GM12865 (cell line): ENCODE results near the gene NAA60.

ENCODE experiments used
- DNase-seq: peaks from one replicate; pipeline ENCODE4 v3.0.0; 2010; ENCODE audit warnings: low read depth
- H3K4me3 ChIP-seq: 2 replicates; pipeline ENCODE4 v1.5.1; 2011; ENCODE audit warnings: mild to moderate bottlenecking, low read depth, low read length, control low read depth
- TF ChIP-seq, protein P1 (sequence below): IDR thresholded peaks from 2 replicates; pipeline ENCODE4 v1.5.1; 2011; ENCODE audit warnings: low read length, control low read depth, low read depth, inconsistent platforms; ENCODE audit not compliant: insufficient read depth; ENCODE audit errors: missing control alignments

Gene NAA60

DNA sequence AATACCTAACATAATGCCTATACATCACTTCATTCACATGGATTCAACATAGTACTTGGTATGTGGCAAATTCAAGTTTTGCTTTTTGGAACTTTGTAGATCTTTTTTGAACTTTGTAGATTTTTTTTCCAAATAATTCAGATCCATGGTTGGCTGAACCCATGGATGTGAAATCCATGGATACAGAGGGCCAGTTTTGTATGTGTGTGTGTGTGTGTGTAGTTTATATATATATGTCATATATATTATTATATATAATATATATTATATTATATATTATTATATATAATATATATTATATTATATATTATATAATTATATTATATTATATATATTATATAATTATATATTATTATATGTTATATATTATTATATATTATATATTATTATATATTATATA is 85.7 kb downstream of the NAA60 start:
- DNase-seq = no peak
- TF ChIP-seq, protein P1, sequence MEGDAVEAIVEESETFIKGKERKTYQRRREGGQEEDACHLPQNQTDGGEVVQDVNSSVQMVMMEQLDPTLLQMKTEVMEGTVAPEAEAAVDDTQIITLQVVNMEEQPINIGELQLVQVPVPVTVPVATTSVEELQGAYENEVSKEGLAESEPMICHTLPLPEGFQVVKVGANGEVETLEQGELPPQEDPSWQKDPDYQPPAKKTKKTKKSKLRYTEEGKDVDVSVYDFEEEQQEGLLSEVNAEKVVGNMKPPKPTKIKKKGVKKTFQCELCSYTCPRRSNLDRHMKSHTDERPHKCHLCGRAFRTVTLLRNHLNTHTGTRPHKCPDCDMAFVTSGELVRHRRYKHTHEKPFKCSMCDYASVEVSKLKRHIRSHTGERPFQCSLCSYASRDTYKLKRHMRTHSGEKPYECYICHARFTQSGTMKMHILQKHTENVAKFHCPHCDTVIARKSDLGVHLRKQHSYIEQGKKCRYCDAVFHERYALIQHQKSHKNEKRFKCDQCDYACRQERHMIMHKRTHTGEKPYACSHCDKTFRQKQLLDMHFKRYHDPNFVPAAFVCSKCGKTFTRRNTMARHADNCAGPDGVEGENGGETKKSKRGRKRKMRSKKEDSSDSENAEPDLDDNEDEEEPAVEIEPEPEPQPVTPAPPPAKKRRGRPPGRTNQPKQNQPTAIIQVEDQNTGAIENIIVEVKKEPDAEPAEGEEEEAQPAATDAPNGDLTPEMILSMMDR = no peak
- H3K4me3 ChIP-seq = no peak overlapping the region

DNA sequence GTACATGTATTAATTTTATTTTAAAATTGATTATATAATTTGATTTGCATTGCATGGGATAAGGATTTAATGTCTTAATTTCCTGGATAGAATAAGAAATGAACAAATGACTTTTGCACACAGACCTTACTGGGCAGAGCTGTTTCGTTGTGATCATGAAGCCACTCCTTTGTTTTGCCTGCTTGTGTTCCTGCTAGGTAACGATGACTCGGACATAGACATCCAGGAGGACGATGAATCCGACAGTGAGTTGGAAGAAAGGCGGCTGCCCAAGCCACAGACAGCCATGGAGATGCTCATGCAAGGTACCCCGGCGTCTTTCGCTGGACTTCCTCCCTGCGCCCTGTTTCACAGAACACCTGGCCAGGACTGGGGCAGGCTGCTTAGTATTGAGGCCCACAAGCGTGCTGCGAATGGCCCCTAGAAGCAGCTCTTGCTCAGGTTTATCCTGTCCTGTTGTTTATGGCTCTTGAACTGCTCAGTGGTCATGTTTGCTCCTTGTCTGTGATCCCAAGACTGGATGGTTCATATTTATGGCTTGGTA is 87.0 kb downstream of the NAA60 start:
- TF ChIP-seq, protein P1 = no peak
- no peak overlapping the region for H3K4me3 ChIP-seq
- no peak for DNase-seq

DNA sequence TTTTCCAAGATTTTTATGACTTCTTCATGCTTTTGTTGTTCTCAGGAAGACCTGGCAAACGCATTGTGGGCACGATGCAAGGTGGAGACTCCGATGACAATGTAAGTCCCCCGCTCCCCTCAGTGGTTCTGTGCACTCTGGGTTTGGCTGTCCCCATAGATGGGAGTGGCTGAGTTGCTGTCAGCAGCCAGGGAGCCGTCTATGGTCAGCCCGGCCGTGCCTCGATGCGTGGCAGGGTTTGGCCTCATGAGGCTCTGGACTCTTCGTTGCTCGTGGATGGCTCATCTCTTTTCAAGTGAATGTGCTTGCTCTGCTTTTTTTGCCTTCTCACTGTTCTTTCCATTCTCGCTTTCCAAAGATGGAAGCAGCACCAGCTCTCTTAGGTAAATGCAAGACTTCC is 89.3 kb downstream of the NAA60 start:
- no peak for DNase-seq
- H3K4me3 ChIP-seq = no peak overlapping the region
- TF ChIP-seq, protein P1 = no peak

DNA sequence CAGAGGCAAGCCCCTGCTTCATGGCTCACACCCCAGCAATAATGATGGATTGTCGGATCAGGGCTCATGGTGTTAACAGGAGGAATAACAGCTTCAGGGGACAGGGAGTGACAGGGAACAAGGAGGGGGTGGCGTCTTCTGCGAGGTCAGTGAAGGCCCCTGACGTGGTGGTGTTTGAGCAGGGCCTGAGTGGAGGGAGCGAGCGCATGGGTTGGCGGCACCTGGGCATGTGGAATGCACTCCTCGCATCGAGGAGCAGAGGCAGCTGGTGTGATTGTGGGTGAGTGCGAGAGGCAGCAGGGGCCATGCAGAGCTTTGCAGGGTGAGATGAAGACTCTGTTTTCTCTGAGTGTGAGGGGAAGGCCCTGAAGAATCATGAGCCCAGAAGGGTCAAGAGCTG is 90.6 kb downstream of the NAA60 start:
- no peak overlapping the region for H3K4me3 ChIP-seq
- TF ChIP-seq, protein P1 = no peak
- DNase-seq = no peak

DNA sequence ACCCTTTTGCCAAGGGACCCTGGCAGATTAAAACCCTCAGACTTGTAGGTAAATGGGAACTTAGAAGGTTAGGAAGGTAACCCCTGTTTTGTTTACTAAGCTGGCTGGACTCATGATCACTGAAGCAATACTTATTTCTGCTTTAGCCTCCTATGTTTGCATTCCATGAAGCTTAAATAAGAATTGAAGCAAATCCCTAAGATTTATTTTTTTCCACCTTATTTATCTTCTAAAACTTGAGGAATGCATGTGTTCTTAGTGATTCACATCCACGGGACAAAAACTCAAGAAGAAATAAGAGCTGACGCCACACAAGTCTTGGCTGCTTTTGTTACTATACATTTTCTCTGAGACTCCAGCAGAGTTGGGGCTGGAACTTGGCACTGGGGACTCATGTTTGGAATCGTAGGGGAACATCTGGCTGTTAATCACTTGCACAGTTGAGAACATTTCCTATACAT is 92.8 kb downstream of the NAA60 start:
- no peak for DNase-seq
- H3K4me3 ChIP-seq = no peak overlapping the region
- TF ChIP-seq, protein P1 = no peak
